ENCODE results near the gene ACBD6. TPM values are rescaled to one million over a fixed set of nuclear protein-coding genes. Genes with fewer than 3 reads are reported as not detected.

ACBD6 gene
- total RNA-seq, 1 experiment from 2014 or later = 63.7 TPM

DNA sequence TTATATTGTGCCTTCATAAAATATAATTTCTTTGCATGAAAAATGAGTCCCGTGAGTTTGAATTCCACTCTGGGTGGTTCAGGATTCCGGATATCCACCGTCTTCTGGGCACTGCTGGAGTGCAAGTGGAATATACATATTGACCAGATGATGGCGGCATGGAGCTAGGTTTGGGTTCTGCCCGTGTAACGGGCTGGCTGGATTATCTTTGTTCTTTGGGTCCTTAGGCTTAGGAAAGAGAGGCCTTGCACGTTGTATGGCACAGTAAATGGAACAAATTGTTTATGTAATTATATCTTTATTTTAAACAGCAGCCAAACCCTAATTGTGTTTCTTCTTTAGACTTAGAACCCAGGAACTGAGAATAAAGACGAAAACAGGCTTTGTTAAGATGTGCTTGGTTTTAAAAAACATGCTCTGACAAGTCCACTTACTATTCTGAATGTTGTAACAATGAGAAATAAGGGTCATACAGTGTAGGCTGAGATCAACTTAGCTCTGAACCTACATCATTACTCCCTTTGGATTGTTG is 13.5 kb upstream of the ACBD6 start:
- ChIA-PET CTCF (interaction anchor here (0.6 to 2.3 kb wide), 6 partner anchors 338 to 910 kb away, joined by 3 to 18 read pairs (median 4); no protein-coding TSS in a partner anchor), POLR2A (ENCODE audit: low non-redundant PET) (interaction anchor here (0.7 kb wide), 1 partner anchor 639 kb away, joined by 4 read pairs; no protein-coding TSS in a partner anchor)
- TF ChIP-seq EZH2 (IDR thresholded peaks at IDR 0.05; ENCODE audit: borderline replicate concordance, low read depth, low read length, poor library complexity, severe bottlenecking) (no peak), CTCF (conservative IDR thresholded peaks at IDR 0.05; ENCODE audit: low read depth, low read length) (peak; percentile 86)
- intact Hi-C loops (cut with micrococcal nuclease; ENCODE audit: unreplicated experiment) = loop anchor here (5.0 to 10.0 kb wide), 4 partner anchors 346 to 909 kb away; no protein-coding TSS in a partner anchor
- no TSS peak for BruUV-seq (replicated peaks)
- Histone ChIP-seq H3K27me3 (replicated peaks; ENCODE audit: insufficient read depth, low read depth, low read length, poor library complexity) (no peaks in the 10 kb centered on the region), H3K27ac (ENCODE audit: low read depth, low read length, poor library complexity, severe bottlenecking) (no peak overlapping the region), H3K4me1 (ENCODE audit: insufficient read depth, low read length, poor library complexity, severe bottlenecking) (no peaks in the 10 kb centered on the region), H3K9me3 (ENCODE audit: low read depth, low read length, poor library complexity, severe bottlenecking) (no peaks in the 10 kb centered on the region), H3K36me3 (ENCODE audit: insufficient read depth, low read length, poor library complexity, severe bottlenecking) (no peaks in the 10 kb centered on the region), H3K4me3 (ENCODE audit: low read depth, low read length, poor library complexity, severe bottlenecking) (no peak overlapping the region)
- DNase-seq (ENCODE audit: low spot score) = peak; percentile 86

DNA sequence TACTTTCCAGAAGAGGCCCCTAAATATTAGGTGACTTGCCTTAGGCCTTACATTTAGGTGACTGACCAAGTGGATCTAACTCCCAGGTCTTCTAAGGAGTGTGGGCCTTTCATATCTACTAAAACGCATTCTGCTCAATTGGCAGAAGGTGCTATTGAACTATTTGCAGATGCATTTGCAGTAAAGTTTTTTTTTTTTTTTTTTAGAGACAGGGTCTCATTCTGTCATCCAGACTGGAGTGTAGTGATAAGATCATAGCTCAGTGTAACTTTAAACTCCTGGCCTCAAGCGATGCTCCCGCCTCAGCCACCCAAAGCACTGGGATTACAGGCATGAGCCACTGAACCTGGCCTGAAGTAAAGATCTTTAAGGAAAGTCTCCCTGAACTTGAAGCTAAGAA is 13.0 kb upstream of the ACBD6 start:
- intact Hi-C loops (cut with micrococcal nuclease; ENCODE audit: unreplicated experiment) = loop anchor here (5.0 to 10.0 kb wide), 4 partner anchors 347 to 909 kb away; no protein-coding TSS in a partner anchor

DNA sequence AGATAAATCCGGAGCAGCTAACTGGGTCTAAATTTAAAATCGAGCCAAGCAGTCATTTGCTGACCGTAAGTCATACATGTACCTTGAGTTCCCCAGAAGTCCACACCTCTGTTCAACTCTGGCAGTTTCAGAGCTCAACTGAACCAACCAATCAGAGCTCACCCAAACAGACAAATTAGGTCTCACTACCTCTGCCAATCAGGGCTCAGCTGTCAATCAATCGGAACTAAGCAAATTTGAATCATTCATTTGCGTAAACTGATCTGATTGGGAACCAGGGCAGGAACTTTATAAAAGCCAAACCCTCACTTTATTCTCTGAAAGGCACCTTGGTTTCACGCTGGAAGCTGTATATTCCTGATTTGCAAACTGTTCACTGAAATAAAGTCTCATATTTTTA is 11.2 kb upstream of the ACBD6 start:
- no TSS peak for BruUV-seq (replicated peaks)

More for the DNA sequence above, 13.0 kb upstream of the ACBD6 start:
- CTCF ChIA-PET = interaction anchor here (0.6 to 2.3 kb wide), 6 partner anchors 328 to 910 kb away, joined by 3 to 18 read pairs (median 4); no protein-coding TSS in a partner anchor
- no peaks in the 10 kb centered on the region for H3K27me3 ChIP-seq (replicated peaks; ENCODE audit: insufficient read depth, low read depth, low read length, poor library complexity)
- TF ChIP-seq EZH2 (IDR thresholded peaks at IDR 0.05; ENCODE audit: borderline replicate concordance, low read depth, low read length, poor library complexity, severe bottlenecking) (no peak), CTCF (conservative IDR thresholded peaks at IDR 0.05; ENCODE audit: low read depth, low read length) (no peak)
- no peak overlapping the region for H3K4me3 ChIP-seq (ENCODE audit: low read depth, low read length, poor library complexity, severe bottlenecking)
- no peak for DNase-seq (ENCODE audit: low spot score)
- no peak overlapping the region for H3K27ac ChIP-seq (ENCODE audit: low read depth, low read length, poor library complexity, severe bottlenecking)
- H3K9me3 ChIP-seq (ENCODE audit: low read depth, low read length, poor library complexity, severe bottlenecking) = no peaks in the 10 kb centered on the region
- H3K36me3 ChIP-seq (ENCODE audit: insufficient read depth, low read length, poor library complexity, severe bottlenecking) = no peaks in the 10 kb centered on the region
- no peaks in the 10 kb centered on the region for H3K4me1 ChIP-seq (ENCODE audit: insufficient read depth, low read length, poor library complexity, severe bottlenecking)
- POLR2A ChIA-PET (ENCODE audit: low non-redundant PET) = no interaction called here
- no TSS peak for BruUV-seq (replicated peaks)

More for the DNA sequence above, 11.2 kb upstream of the ACBD6 start:
- H3K9me3 ChIP-seq (ENCODE audit: low read depth, low read length, poor library complexity, severe bottlenecking) = no peaks in the 10 kb centered on the region
- H3K4me1 ChIP-seq (ENCODE audit: insufficient read depth, low read length, poor library complexity, severe bottlenecking) = no peaks in the 10 kb centered on the region
- H3K27me3 ChIP-seq (replicated peaks; ENCODE audit: insufficient read depth, low read depth, low read length, poor library complexity) = no peaks in the 10 kb centered on the region
- intact Hi-C loops (cut with micrococcal nuclease; ENCODE audit: unreplicated experiment) = loop anchor here (10.0 kb wide), 1 partner anchor 911 kb away; no protein-coding TSS in a partner anchor
- no peak for TF ChIP-seq EZH2 (IDR thresholded peaks at IDR 0.05; ENCODE audit: borderline replicate concordance, low read depth, low read length, poor library complexity, severe bottlenecking)
- no peak for TF ChIP-seq CTCF (conservative IDR thresholded peaks at IDR 0.05; ENCODE audit: low read depth, low read length)
- no peaks in the 10 kb centered on the region for H3K36me3 ChIP-seq (ENCODE audit: insufficient read depth, low read length, poor library complexity, severe bottlenecking)
- ChIA-PET POLR2A (ENCODE audit: low non-redundant PET) (interaction anchor here (0.6 kb wide), 1 partner anchor 340 kb away, joined by 11 read pairs; no protein-coding TSS in a partner anchor), CTCF (no interaction called here)
- no peak overlapping the region for H3K27ac ChIP-seq (ENCODE audit: low read depth, low read length, poor library complexity, severe bottlenecking)
- no peak overlapping the region for H3K4me3 ChIP-seq (ENCODE audit: low read depth, low read length, poor library complexity, severe bottlenecking)
- no peak for DNase-seq (ENCODE audit: low spot score)
